SK-N-SH (cell line): ENCODE data around the gene PRKG1. TPM values are rescaled to one million over a fixed set of nuclear protein-coding genes. Genes with fewer than 3 reads are reported as not detected.

Source experiments
- CTCF ChIA-PET: fragments of 300-600, 350-600 bp; formaldehyde crosslinking; extraction: SDS; loops from one replicate; lab custom pipeline; 2021; lab: Yijun Ruan, JAX
- POLR2A ChIA-PET: fragments of 350-600 bp; sonication (Branson Sonifier 250); formaldehyde crosslinking; extraction: SDS; loops from one replicate; lab custom pipeline; 2020; ENCODE audit warnings: antibody characterized with exemption, inconsistent platforms; lab: Yijun Ruan, JAX
- DNase-seq: peaks from one replicate; pipeline ENCODE4 v3.0.0; 2012
- H2AFZ ChIP-seq: fragments of 200-600 bp; sonication (generic); 2 replicates; pipeline ENCODE4 v1.8.1; 2016; ENCODE audit warnings: antibody characterized with exemption, mild to moderate bottlenecking, low read depth
- H3F3A ChIP-seq: fragments of 200-600 bp; sonication (generic); replicated peaks from 2 replicates; pipeline ENCODE3; 2016; ENCODE audit warnings: antibody characterized with exemption, mild to moderate bottlenecking; ENCODE audit not compliant: insufficient read depth
- H3K27ac ChIP-seq, 2 experiments: fragments of 200-500 bp in 1 of 2; fragments of 200-600 bp in 1 of 2; sonication (Bioruptor generic) in 1 of 2; sonication (generic), shearing (Covaris generic) in 1 of 2; 2 replicates each; pipeline versions ENCODE4 v1.5.1 to v1.6.1; 2014 to 2016; ENCODE audit warnings: low read depth in 2 of 2, inconsistent platforms in 1 of 2, low read length in 1 of 2, mild to moderate bottlenecking in 1 of 2, mixed read lengths in 1 of 2
- H3K27me3 ChIP-seq: fragments of 200-600 bp; sonication (generic), shearing (Covaris generic); 2 replicates; pipeline ENCODE4 v1.6.1; 2016; ENCODE audit warnings: mixed run types; ENCODE audit not compliant: insufficient read depth
- H3K36me3 ChIP-seq, 2 experiments: fragments of 200-500 bp in 1 of 2; fragments of 200-600 bp in 1 of 2; sonication (Bioruptor generic) in 1 of 2; sonication (generic) in 1 of 2; replicated peaks in 1 of 2; 2 replicates each; pipeline versions ENCODE3 to v1.5.1; 2014 to 2016; ENCODE audit warnings: low read length in 1 of 2, mild to moderate bottlenecking in 1 of 2; ENCODE audit not compliant: insufficient read depth in 2 of 2, control insufficient read depth in 1 of 2
- H3K4me1 ChIP-seq, 2 experiments: fragments of 200-500 bp in 1 of 2; fragments of 200-600 bp in 1 of 2; sonication (Bioruptor generic) in 1 of 2; sonication (generic), shearing (Covaris generic) in 1 of 2; 2 replicates each; pipeline versions ENCODE4 v1.5.1 to v1.6.1; 2014 to 2016; ENCODE audit warnings: low read depth in 1 of 2, low read length in 1 of 2, mixed run types in 1 of 2; ENCODE audit not compliant: insufficient read depth in 2 of 2, control insufficient read depth in 1 of 2
- H3K4me2 ChIP-seq: fragments of 200-600 bp; sonication (generic), shearing (Covaris generic); 2 replicates; pipeline ENCODE4 v1.6.1; 2017; ENCODE audit warnings: mixed run types
- H3K4me3 ChIP-seq, 2 experiments: fragments of 200-500 bp in 1 of 2; fragments of 200-600 bp in 1 of 2; sonication (Bioruptor generic) in 1 of 2; sonication (generic), shearing (Covaris generic) in 1 of 2; 2 replicates each; pipeline versions ENCODE4 v1.5.1 to v1.8.1; 2014 to 2016; ENCODE audit warnings: low read depth in 2 of 2, inconsistent platforms in 1 of 2, low read length in 1 of 2, mild to moderate bottlenecking in 1 of 2, mixed read lengths in 1 of 2, moderate library complexity in 1 of 2
- H3K79me2 ChIP-seq: fragments of 200-600 bp; sonication (generic); 2 replicates; pipeline ENCODE4 v1.8.1; 2017; ENCODE audit warnings: mild to moderate bottlenecking; ENCODE audit not compliant: insufficient read depth
- H3K9ac ChIP-seq: fragments of 200-600 bp; sonication (generic); 2 replicates; pipeline ENCODE4 v1.6.1; 2017; ENCODE audit warnings: mixed run types
- H3K9me2 ChIP-seq: fragments of 200-600 bp; sonication (generic); 2 replicates; pipeline ENCODE4 v1.6.1; 2017; ENCODE audit warnings: mixed run types
- H3K9me3 ChIP-seq: fragments of 200-600 bp; sonication (generic); 2 replicates; pipeline ENCODE4 v1.6.1; 2017; ENCODE audit warnings: mixed run types, mild to moderate bottlenecking, moderate library complexity
- H4K20me1 ChIP-seq: fragments of 200-600 bp; sonication (generic); 2 replicates; pipeline ENCODE4 v1.6.1; 2017; ENCODE audit warnings: mild to moderate bottlenecking, mixed run types; ENCODE audit not compliant: insufficient read depth
- CHD2 ChIP-seq: fragments of 150-350 bp; IDR thresholded peaks from 2 replicates; pipeline ENCODE4 v1.6.1; 2018; ENCODE audit warnings: low read length; ENCODE audit not compliant: partially characterized antibody
- EZH2phosphoT487 ChIP-seq: fragments of 200-600 bp; sonication (generic); IDR thresholded peaks from 2 replicates; pipeline ENCODE4 v1.6.1; 2017; ENCODE audit warnings: low read depth, mixed run types, mild to moderate bottlenecking, antibody characterized with exemption, moderate library complexity, borderline replicate concordance
- FOSL2 ChIP-seq: IDR thresholded peaks from 2 replicates; pipeline ENCODE4 v1.4.0; 2012; ENCODE audit warnings: low read depth, mild to moderate bottlenecking, moderate library complexity, borderline replicate concordance
- FOXJ3 ChIP-seq: sonication (generic); formaldehyde crosslinking; IDR thresholded peaks from 2 replicates; pipeline ENCODE4 v1.5.1; 2020; ENCODE audit warnings: mild to moderate bottlenecking, missing genetic modification reagents
- GATA2 ChIP-seq: sonication (generic); formaldehyde crosslinking; IDR thresholded peaks from 2 replicates; pipeline ENCODE4 v1.5.0; 2020; ENCODE audit warnings: mild to moderate bottlenecking, missing genetic modification reagents
- JUND ChIP-seq: IDR thresholded peaks from 2 replicates; pipeline ENCODE4 v1.4.0; 2012
- NFIC ChIP-seq: IDR thresholded peaks from 2 replicates; pipeline ENCODE4 v1.4.0; 2012; ENCODE audit warnings: borderline replicate concordance
- RCOR1 ChIP-seq: fragments of 150-350 bp; IDR thresholded peaks from 2 replicates; pipeline ENCODE4 v1.6.1; 2017; ENCODE audit warnings: antibody characterized with exemption, low read length
- SMC3 ChIP-seq: IDR thresholded peaks from 2 replicates; pipeline ENCODE4 v1.6.1; 2012; ENCODE audit warnings: low read depth, low read length, improper control_type of control experiment
- TAF1 ChIP-seq: IDR thresholded peaks from 2 replicates; pipeline ENCODE4 v1.6.1; 2012; ENCODE audit warnings: low read depth, mild to moderate bottlenecking, low read length, moderate library complexity, borderline replicate concordance
- TCF12 ChIP-seq: IDR thresholded peaks from 2 replicates; pipeline ENCODE4 v1.4.0; 2012
- YY1 ChIP-seq: IDR thresholded peaks from 2 replicates; pipeline ENCODE4 v1.4.0; 2012; ENCODE audit warnings: low read depth, mild to moderate bottlenecking
- WGBS: methylation state at CpG from one replicate; pipeline ENCODE4 v1.1.6; 2017; ENCODE audit warnings: low lambda C conversion rate; 5-methylcytosine and 5-hydroxymethylcytosine counted together
- polyA plus RNA-seq, 3 experiments: library from polyadenylated mRNA; depleted of rRNA; stranded (reverse); fragments of >200 nt; gene quantifications; 2 replicates each; pipeline ENCODE4 v1.2.3, GENCODE V29; 2012
- TF ChIP-seq, protein P1 (sequence below): fragments of 150-350 bp; IDR thresholded peaks from 2 replicates; pipeline ENCODE4 v1.6.1; 2016; ENCODE audit warnings: mild to moderate bottlenecking, low read depth, low read length
- TF ChIP-seq, protein P2 (sequence below): IDR thresholded peaks from 2 replicates; pipeline ENCODE4 v1.4.0; 2012; ENCODE audit warnings: low read depth, borderline replicate concordance
- TF ChIP-seq, protein P3 (sequence below): IDR thresholded peaks from 2 replicates; pipeline ENCODE4 v1.4.0; 2012; ENCODE audit warnings: low read depth, borderline replicate concordance

Gene PRKG1
- polyA plus RNA-seq, 1 of the 3 experiments (the other 2 are of a cell fraction): 4.1 TPM

DNA sequence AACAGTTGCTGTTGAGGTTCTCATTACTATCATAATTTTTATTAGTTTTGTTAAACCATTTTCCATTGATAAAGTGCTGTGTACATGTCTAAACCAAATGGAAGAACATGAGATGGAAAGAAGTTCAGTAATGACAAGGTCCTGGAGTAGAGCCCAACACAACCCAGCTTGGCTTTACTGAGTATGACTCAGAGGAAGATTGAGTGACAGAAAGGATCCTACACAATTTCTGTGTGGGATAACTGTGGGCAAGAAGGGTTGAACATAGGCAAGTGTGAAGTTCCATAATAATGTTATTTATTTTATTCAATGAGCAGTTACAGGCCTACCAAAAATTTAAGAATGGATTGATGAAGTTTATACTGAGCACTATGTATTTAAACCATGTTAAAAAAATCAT, 15.9 kb downstream of the PRKG1 start (continued):
- TF ChIP-seq, protein P1, sequence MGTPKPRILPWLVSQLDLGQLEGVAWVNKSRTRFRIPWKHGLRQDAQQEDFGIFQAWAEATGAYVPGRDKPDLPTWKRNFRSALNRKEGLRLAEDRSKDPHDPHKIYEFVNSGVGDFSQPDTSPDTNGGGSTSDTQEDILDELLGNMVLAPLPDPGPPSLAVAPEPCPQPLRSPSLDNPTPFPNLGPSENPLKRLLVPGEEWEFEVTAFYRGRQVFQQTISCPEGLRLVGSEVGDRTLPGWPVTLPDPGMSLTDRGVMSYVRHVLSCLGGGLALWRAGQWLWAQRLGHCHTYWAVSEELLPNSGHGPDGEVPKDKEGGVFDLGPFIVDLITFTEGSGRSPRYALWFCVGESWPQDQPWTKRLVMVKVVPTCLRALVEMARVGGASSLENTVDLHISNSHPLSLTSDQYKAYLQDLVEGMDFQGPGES: no peak
- TF ChIP-seq TAF1 (no peak), JUND (peak; percentile 28; the same call in 1 of the 2 replicates), FOSL2 (peak; percentile 42), EZH2phosphoT487 (no peak)
- TF ChIP-seq, protein P2, sequence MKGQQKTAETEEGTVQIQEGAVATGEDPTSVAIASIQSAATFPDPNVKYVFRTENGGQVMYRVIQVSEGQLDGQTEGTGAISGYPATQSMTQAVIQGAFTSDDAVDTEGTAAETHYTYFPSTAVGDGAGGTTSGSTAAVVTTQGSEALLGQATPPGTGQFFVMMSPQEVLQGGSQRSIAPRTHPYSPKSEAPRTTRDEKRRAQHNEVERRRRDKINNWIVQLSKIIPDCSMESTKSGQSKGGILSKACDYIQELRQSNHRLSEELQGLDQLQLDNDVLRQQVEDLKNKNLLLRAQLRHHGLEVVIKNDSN: no peak

DNA sequence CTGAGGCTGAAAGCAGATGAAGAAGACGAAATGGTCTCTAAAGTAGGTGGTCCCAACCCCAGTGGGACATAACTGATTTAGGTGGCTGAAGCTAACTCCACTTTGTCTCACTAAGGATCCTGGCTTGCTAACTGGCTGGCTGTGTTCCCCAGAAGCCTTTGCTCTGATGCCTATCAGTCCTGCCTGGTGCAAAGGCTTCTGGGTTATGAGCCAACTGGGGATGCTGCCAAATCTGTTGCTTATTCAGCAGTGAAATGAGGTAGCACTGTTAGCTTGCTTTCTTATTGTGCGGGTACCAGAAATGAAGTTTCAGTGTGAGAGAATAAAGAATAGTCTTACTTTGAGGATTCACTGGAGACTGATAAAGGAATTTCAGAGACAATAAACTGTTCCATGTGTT, 18.1 kb downstream of the PRKG1 start:
- Histone ChIP-seq H3K9me3 (no peaks in the 10 kb centered on the region), H3K27ac (no peak overlapping the region)
- POLR2A ChIA-PET: no interaction called here
- TF ChIP-seq JUND: no peak
- TF ChIP-seq YY1: no peak
- TF ChIP-seq SMC3: no peak
- 0 out of 2 replicates have a peak, but pooled peaks have one; percentile 24 for TF ChIP-seq GATA2 (CRISPR knock-in tag)
- TF ChIP-seq TCF12: no peak; the same call in 1 of the 2 replicates
- TF ChIP-seq NFIC: peak; percentile 69; the same call in 1 of the 2 replicates
- TF ChIP-seq, protein P2: no peak
- TF ChIP-seq, all 33 proteins: peak for 2
- peaks cover 0 to 3% of the 10 kb centered on the region in 2 experiments; a peak in 3 of 4 replicates for H3K4me1 ChIP-seq
- no peak overlapping the region for H3K9ac ChIP-seq
- H3K4me3 ChIP-seq: no peak overlapping the region
- CTCF ChIA-PET: interaction anchor here (1.1 to 1.5 kb wide), 3 partner anchors 10 to 174 kb away, joined by 3 read pairs; no protein-coding TSS in a partner anchor
- WGBS: 82% methylated on average over 2 of the region's 2 CpGs
- peaks cover 5% of the 10 kb centered on the region for H3F3A ChIP-seq
- no peak for DNase-seq
- H3K4me2 ChIP-seq: no peak overlapping the region
- H3K27me3 ChIP-seq: no peaks in the 10 kb centered on the region
- H2AFZ ChIP-seq: no peak overlapping the region
- H3K9me2 ChIP-seq: no peaks in the 10 kb centered on the region
- H3K79me2 ChIP-seq: no peaks in the 10 kb centered on the region
- no peaks in the 10 kb centered on the region for H3K36me3 ChIP-seq
- H4K20me1 ChIP-seq: no peaks in the 10 kb centered on the region

DNA sequence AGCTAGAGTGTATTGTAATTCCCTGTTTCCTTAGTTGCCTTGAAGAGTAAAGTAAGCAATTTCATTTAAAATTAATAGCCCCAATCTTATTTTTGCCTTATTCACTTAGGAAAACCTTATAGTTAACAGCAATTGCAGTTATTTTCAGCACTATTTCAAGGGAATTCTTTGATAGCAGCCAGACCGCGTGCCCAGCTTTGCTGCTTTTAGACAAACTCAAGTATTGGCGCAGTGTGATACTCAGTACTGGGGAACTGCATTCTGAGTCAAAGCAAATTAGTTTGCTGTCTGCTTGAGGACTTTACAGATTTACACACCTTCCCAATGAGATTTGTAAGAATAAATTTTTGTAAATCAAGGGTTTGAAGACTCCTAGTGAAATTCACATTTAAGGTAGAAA, 21.2 kb downstream of the PRKG1 start:
- WGBS: 89% methylated on average over 3 of the region's 3 CpGs
- no peak overlapping the region for H3K4me2 ChIP-seq
- H3K4me3 ChIP-seq: no peak overlapping the region
- H3F3A ChIP-seq: peaks cover 5% of the 10 kb centered on the region
- no peak for TF ChIP-seq CHD2
- TF ChIP-seq, protein P3, sequence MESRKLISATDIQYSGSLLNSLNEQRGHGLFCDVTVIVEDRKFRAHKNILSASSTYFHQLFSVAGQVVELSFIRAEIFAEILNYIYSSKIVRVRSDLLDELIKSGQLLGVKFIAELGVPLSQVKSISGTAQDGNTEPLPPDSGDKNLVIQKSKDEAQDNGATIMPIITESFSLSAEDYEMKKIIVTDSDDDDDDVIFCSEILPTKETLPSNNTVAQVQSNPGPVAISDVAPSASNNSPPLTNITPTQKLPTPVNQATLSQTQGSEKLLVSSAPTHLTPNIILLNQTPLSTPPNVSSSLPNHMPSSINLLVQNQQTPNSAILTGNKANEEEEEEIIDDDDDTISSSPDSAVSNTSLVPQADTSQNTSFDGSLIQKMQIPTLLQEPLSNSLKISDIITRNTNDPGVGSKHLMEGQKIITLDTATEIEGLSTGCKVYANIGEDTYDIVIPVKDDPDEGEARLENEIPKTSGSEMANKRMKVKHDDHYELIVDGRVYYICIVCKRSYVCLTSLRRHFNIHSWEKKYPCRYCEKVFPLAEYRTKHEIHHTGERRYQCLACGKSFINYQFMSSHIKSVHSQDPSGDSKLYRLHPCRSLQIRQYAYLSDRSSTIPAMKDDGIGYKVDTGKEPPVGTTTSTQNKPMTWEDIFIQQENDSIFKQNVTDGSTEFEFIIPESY: no peak
- TF ChIP-seq EZH2phosphoT487: no peak
- TF ChIP-seq FOXJ3: no peak
- TF ChIP-seq RCOR1: no peak
- TF ChIP-seq, all 33 proteins: peak for 0
- CTCF ChIA-PET: interaction anchor here (0.6 to 0.7 kb wide), 2 partner anchors 327 to 1231 kb away, joined by 3 to 4 read pairs; no protein-coding TSS in a partner anchor
- H3K9ac ChIP-seq: no peak overlapping the region
- POLR2A ChIA-PET: no interaction called here
- no peak for DNase-seq
- H4K20me1 ChIP-seq: no peaks in the 10 kb centered on the region
- no peaks in the 10 kb centered on the region for H3K27me3 ChIP-seq
- no peaks in the 10 kb centered on the region for H3K9me3 ChIP-seq
- no peak overlapping the region for H2AFZ ChIP-seq
- H3K27ac ChIP-seq: no peak overlapping the region
- no peaks in the 10 kb centered on the region for H3K9me2 ChIP-seq
- peaks cover 0 to 3% of the 10 kb centered on the region in 2 experiments; a peak in 2 of 4 replicates for H3K4me1 ChIP-seq
- no peaks in the 10 kb centered on the region for H3K36me3 ChIP-seq
- H3K79me2 ChIP-seq: no peaks in the 10 kb centered on the region
